Activated CD8-positive, alpha-beta memory T cell treated with anti-CD3 and anti-CD28 coated beads for 36 hours (primary cell): ENCODE measurements around the gene FAM210B. TPM values are rescaled to one million over a fixed set of nuclear protein-coding genes. Genes with fewer than 3 reads are reported as not detected.
"Not testable (repeated sequence)": the region's sequence is repeated elsewhere in the genome, so short reads cannot be mapped to it uniquely, and the experiment has no call there.

Experiments
- CTCF ChIA-PET: fragments of 350-600 bp; sonication (Branson Sonifier 250); formaldehyde crosslinking; loops from one replicate; lab custom pipeline; 2021; ENCODE audit warnings: antibody characterized with exemption; lab: Charles Lee
- POLR2A ChIA-PET: fragments of 350-600 bp; sonication (Branson Sonifier 250); formaldehyde crosslinking; loops from one replicate; lab custom pipeline; 2021; ENCODE audit warnings: antibody characterized with exemption; lab: Charles Lee
- total RNA-seq, 2 experiments: library from RNA; stranded (reverse); gene quantifications; one replicate each; pipeline ENCODE4 v1.2.3, GENCODE V29; 2021

The FAM210B gene
- total RNA-seq, 2 experiments from 2014 or later: 4.3 to 4.8 TPM

DNA sequence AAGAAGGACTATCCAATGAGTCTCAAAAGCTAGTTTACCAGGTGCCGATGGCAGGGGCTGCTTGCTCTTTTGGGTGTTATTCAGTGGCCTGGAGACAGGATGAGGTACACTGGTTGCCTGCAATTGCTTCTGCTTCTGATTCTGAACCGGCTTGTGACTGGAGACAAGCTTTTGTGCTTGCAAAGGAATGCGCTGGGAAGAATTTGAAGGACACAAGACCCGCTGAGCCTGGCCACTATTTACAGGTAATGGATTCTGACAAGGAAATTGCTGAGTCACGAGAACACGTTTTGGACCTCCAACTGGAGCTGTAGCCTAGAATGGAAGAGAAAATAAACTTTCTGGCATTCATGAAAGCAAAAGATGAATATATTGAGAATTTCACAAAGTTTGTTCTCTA, 27.4 kb downstream of the FAM210B start:
- ChIA-PET CTCF (no interaction called here), POLR2A (no interaction called here)

DNA sequence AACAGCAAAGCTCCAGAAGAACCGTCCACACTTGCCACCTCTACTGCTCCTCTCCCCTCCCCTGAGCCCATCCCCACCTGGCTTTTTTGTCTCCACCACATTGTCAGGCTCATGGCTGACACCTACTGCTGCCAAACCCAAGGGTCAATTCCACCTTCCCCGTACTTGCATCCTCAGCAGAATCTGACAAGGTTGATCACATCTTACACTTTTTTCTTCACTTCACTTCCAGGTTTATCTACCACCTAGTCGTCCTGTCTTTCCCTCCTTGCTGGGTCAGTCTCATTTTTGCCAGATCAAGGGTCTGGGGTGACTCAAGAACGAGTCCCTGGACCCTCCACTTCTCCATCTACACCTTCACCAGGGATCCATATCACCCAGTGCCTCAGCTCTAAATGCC, 30.1 kb downstream of the FAM210B start:
- ChIA-PET POLR2A (no interaction called here), CTCF (no interaction called here)

DNA sequence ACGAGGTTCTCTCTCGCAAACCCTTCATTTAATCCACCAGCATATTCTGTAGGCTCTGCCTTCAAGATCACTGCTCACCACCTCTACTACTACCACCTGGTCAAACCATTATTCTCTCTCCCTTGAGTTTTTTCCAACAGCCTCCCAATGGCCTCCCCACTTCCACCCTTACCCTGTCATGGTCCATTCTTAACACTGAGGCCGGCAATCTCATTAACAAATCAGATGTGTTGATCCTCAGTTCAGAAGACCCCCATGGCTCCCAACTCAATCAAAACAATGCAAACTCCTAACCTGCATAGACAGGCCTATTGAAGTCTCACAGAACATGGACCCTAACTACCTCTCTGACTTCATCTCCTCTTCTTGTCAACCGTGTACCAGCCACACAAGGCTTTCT, 31.0 kb downstream of the FAM210B start:
- CTCF ChIA-PET: no interaction called here
- POLR2A ChIA-PET: no interaction called here

DNA sequence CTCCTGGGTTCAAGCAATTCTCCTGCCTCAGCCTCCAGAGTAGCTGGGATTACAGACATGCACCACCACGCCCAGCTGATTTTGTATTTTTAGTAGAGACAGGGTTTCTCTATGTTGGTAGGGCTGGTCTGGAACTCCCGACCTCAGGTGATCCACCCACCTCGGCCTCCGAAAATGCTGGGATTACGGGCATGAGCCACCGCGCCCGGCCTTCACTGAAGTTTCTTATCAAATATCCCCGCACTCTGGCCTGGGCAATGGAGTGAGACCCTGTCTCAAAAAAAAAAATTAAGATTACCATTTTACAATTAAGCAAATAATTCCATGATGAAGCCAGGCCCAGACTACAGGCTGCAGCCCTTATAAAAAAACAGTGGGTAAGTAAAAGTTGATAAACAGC, 31.6 kb downstream of the FAM210B start:
- CTCF ChIA-PET, POLR2A ChIA-PET: not testable (repeated sequence)

DNA sequence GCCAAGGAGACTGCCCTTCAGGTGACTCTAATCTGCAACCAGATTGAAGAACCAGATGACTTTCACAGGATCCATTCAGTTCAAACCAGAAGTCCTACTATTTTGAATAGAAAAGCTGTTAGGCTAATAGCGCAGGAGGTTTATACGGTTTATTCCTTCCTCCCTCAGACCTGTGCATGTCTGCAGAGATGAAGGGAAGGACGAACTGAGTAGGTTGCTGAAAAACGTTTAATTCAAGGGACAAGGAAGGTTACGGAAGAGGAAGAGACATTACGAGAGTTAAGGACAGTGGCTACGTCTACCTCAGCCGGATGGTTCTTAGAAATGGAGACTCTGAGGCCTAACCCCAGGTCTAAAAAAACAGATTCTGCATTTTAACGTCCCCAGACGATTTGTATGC, 32.3 kb downstream of the FAM210B start:
- CTCF ChIA-PET: no interaction called here
- POLR2A ChIA-PET: interaction anchor here (1.7 kb wide), 1 partner anchor 32 kb away, joined by 7 read pairs; the partner anchor contains the start of gene FAM210B

DNA sequence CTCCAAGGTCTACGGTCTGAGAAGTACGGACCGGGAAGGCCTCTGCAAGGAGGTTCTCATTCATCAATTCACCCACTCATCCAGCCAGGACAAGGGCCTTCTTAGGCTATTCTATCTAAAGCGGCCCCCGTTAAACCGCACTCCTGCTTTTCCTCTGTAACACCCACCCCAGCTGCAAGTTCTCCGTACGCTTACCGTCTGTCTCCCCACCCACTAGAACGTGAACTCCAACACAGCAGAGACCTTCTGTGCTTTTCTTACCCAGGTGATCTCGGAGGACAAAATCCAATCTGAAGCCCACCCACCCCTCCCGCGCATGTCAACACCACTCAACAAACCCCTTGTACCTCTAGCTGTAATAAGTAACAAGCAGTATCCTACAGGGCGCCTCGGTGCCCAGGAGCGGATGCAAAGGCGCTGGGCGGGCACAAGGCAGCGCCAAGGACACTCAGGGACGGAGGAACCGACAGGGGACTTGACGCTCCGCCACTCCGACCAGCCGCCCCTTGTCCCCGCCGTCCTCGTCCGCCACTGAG, 32.9 kb downstream of the FAM210B start:
- ChIA-PET CTCF (interaction anchor here (1.1 to 1.2 kb wide), 3 partner anchors 32 to 101 kb away, joined by 3 to 4 read pairs (median 3); partner anchors contain the start of gene RTF2), POLR2A (interaction anchor here (0.6 to 1.7 kb wide), 4 partner anchors 22 to 166 kb away, joined by 3 to 7 read pairs (median 4); partner anchors contain the start of gene FAM210B)

DNA sequence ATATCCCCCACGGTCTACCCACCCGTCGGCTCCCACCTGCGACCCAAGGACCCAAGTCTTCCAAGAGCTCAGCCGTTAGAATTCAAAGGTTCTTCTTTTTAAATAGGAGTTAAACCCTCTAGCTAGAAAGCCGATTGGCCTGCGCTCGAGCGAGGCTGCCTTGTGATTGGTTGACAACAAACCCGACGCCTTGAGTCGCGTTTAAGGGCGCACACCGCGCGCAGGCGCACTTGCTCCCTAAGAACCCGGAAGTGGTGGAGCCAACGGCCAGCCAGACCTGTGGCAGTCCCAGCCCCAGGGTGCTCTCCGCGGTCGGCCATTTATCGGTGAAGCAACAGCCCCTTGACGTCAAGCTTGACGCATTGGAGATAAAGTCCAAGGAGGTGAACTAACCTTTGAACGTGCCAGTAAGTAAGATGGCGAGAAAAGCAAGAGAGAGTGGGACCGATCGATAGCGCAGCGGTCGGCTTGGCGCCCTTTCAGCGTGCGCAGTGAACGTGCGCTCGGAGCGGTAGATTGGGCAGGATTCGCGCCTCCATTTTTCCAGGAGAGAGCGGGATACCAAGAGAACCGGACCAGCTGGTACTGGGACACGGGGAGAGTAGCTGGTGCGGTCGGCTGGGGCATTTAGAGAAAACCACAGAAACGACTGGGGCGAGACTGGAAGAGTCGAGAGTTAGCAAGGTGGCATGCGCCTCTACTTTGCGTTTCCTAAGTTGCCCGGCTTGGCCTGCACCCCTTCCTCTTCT, 33.5 kb downstream of the FAM210B start, which contains the start of the genes AURKA and CSTF1:
Gene AURKA (minus strand): TSS at position 84 of the 749 bp plus-strand sequence. CDS start 4,018 bp downstream, outside the sequence.
Gene CSTF1 (plus strand): TSS at position 514 of the 749 bp plus-strand sequence. CDS start 2,908 bp downstream, outside the sequence.
- POLR2A ChIA-PET: interaction anchor here (0.6 to 1.7 kb wide), 4 partner anchors 21 to 165 kb away, joined by 3 to 7 read pairs (median 4); partner anchors contain the start of gene FAM210B
- CTCF ChIA-PET: interaction anchor here (1.1 to 1.2 kb wide), 3 partner anchors 33 to 100 kb away, joined by 3 to 4 read pairs (median 3); partner anchors contain the start of gene RTF2

DNA sequence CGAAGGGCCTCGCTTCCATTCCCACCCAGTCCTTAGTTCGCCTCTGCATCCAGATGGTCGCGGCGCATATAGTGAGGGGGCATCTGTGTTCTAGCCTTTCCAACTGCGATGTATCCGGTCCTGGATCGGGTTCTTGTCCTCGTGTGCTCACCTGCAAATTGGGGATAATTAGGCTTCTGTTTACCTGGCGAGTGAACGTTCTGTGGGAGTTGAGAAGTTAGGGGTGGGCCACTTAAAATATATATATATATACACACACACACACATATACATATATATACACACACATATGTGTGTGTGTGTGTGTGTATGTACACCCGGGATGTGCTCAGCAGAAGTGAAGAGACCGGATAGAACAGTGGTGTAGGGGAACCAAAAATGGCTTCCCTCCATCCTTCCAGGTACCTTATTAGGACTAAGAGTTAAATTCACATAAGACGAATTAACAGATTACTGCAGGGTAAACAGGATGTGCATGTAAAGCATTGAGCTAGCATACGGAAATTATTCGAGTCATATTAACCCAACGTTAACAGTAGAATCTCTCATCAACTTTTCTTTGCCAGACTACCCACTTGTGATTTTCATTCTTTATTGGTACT, 34.2 kb downstream of the FAM210B start:
- ChIA-PET POLR2A (interaction anchor here (0.9 to 1.0 kb wide), 3 partner anchors 21 to 137 kb away, joined by 3 to 4 read pairs (median 3); no protein-coding TSS in a partner anchor), CTCF (interaction anchor here (1.2 kb wide), 1 partner anchor 99 kb away, joined by 3 read pairs; no protein-coding TSS in a partner anchor)

DNA sequence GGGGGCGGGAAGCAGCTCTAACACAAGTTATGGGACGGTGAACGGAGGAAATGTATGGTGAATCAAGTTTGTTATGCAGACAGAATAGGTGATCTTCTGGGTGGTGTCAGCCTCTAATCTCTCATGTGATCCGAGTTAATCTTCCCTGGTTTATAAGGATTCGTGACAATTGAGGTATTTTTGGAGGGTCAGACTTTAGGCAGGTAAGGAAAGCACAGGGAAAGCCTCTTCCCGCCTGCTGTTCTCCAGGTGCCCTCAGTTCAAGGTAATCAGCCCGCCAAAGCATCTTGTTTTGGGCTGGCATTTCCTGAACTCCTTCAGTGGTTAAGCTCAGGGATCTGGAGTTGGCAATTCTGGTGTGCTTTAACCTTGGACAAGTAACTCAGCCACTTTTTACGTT, 34.9 kb downstream of the FAM210B start:
- ChIA-PET CTCF (no interaction called here), POLR2A (interaction anchor here (0.9 kb wide), 1 partner anchor 137 kb away, joined by 3 read pairs; no protein-coding TSS in a partner anchor)

DNA sequence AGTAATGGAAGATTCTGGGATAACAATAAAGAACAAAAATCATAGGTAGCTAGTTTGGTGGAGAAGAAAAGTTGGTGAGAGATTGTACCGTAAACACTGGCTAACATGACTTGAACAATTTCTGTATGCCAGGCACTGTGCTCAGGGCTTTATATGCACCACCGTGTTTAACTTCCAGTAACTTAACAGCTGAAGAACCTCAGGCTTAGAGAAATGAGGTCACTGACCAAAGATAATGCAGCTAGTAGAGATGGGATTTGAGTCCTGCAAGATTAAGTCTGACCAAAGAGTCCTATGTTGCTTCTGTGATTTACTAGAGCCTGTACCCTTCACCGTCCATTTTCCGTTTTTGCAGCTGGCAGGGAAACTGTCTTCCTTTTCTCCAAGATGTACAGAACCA, 36.4 kb downstream of the FAM210B start:
- ChIA-PET CTCF (interaction anchor here (1.2 kb wide), 1 partner anchor 47 kb away, joined by 3 read pairs; no protein-coding TSS in a partner anchor), POLR2A (interaction anchor here (0.8 kb wide), 1 partner anchor 23 kb away, joined by 4 read pairs; no protein-coding TSS in a partner anchor)

DNA sequence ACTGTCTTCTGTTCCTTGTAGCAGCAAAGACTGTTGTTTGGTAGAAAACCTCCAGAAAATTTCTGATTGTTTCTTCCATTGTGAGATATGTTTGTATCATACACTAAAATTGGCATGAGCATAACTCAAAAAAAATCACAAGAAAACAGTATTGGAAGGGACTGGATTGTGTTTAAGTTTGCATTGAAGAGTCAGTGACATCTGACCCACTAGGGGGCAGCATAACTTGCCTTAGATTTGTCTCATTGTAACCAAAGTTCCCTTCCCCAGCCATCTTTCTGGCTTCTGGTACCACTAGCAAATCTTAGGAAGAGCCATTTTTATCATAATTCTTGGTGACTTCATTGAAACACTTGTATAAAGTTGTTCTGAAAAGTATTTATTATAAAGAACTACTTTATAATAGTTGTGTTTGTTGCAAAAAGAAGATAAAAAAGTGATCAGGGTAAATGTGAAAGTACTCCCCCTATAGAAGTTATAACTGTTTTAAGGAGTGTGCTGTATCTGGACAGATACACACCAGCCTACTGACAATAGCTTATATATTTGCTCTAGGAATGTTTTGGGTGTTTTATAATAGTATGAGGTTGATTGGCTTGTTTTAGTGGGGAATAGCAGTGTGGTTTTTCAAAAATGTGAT, 41.3 kb downstream of the FAM210B start:
- CTCF ChIA-PET: interaction anchor here (1.3 kb wide), 1 partner anchor 29 kb away, joined by 3 read pairs; no protein-coding TSS in a partner anchor

DNA sequence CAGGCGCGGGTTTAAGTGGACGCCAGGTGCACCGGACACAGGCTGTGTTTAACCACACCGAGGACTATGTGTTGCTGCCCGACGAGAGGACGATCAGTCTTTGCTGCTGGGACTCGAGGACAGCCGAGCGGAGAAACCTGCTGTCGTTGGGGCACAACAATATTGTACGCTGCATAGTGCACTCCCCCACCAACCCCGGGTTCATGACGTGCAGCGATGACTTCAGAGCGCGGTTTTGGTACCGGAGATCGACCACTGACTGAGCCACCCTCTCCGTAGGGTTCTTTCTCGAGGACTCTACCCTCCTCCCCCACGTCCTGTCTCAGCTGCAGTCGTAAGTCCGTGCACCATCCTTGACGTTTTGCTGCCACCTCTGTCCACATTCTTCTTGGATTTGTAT, 44.7 kb downstream of the FAM210B start:
- POLR2A ChIA-PET: no interaction called here
- CTCF ChIA-PET: no interaction called here

More for the DNA sequence above, 41.3 kb downstream of the FAM210B start:
- POLR2A ChIA-PET: no interaction called here

DNA sequence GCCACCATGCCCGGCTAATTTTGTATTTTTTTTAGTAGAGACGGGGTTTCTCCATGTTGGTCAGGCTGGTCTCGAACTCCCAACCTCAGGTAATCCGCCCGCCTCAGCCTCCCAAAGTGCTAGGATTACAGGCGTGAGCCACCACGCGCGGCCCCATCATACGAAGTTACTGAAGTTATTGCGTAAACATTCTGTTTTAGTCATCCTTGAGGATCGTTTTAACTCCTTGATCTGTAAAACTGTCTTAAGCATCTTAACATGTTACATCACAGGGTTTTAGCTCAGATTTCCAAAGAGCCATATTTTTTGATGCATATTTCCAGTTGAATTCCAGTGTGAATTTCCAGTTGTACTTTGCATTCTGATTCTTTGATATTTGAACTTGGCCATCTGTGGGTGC, 46.6 kb downstream of the FAM210B start:
- CTCF ChIA-PET: interaction anchor here (0.8 kb wide), 1 partner anchor 8 kb away, joined by 3 read pairs; no protein-coding TSS in a partner anchor
- POLR2A ChIA-PET: not testable (repeated sequence)

DNA sequence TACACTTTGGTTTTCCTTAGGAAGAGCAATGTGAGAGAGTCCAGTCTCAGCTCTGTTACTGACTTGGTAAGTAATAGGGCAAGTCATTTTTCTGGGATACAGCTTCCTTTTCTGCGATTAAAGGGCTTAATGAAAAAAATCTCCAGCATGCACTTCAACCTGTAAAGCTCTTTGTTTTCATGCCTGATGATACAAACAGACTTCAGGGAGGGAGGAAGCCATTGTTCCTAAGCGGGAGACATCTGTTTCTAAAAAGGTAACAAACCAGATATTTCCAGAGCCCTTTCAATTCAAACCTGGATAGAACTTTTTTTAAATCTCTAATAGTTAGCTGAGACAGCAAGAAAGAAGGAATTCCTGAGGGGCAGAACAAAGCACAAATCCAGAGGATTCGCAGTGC, 48.1 kb downstream of the FAM210B start:
- CTCF ChIA-PET: interaction anchor here (0.5 kb wide), 1 partner anchor 82 kb away, joined by 3 read pairs; no protein-coding TSS in a partner anchor
- POLR2A ChIA-PET: no interaction called here

DNA sequence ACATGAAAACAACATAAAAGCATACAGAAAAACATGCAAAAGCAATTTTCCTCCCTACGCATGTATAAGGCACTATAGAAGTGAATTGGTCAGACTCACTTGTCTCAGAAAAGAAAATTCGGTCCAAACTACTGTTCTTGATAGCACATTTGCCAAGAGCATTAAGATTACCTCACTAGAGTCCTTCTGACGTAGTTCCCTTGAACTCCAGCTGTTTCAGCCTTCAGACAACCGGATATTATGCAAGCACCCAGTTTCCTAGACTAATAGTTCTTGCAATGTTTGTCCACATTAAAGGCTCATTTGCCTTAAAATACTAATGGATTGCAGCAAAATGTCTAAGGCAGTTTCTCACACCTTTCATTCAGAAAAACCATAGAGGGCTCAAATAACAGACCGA, 50.7 kb downstream of the FAM210B start:
- ChIA-PET POLR2A (no interaction called here), CTCF (no interaction called here)

DNA sequence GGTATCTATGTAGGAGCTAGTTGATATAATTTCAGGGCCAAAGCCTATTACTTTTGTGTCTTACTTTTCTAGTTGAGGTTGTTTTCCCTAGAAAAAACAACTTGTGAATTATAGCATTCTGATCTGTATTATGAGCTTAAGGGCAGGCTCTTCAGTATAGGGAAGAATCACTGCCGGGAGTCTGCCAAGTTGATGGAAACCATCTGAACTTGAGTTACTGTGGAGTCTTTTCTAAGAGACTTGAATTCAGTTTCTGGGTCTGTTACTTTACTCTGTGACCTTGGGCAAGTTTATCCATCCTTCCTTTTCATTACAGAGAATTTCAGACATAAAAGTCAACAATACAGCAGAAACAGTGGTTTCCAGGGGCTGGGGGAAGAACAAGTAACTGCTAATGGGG, 51.2 kb downstream of the FAM210B start:
- POLR2A ChIA-PET: no interaction called here
- CTCF ChIA-PET: no interaction called here

DNA sequence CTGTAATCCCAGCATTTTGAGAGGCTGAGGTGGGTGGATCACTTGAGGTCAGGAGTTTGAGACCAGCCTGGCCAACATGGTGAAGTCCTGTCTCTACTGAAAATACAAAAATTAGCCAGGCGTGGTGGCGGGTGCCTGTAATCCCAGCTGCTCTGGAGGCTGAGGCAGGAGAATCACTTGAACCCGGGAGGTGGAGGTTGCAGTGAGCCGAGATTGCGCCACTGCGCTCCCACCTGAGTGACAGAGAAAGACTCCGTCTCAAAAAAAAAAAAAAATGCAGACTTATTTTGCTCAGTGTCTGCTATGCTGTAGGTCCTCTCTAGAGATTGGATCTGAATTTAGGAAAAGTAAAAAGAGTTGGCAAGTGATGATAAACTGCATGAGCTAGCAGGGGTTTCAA, 52.5 kb downstream of the FAM210B start:
- POLR2A ChIA-PET: not testable (repeated sequence)
- CTCF ChIA-PET: interaction anchor here (0.6 to 1.0 kb wide), 2 partner anchors 13 to 55 kb away, joined by 3 to 6 read pairs; no protein-coding TSS in a partner anchor

DNA sequence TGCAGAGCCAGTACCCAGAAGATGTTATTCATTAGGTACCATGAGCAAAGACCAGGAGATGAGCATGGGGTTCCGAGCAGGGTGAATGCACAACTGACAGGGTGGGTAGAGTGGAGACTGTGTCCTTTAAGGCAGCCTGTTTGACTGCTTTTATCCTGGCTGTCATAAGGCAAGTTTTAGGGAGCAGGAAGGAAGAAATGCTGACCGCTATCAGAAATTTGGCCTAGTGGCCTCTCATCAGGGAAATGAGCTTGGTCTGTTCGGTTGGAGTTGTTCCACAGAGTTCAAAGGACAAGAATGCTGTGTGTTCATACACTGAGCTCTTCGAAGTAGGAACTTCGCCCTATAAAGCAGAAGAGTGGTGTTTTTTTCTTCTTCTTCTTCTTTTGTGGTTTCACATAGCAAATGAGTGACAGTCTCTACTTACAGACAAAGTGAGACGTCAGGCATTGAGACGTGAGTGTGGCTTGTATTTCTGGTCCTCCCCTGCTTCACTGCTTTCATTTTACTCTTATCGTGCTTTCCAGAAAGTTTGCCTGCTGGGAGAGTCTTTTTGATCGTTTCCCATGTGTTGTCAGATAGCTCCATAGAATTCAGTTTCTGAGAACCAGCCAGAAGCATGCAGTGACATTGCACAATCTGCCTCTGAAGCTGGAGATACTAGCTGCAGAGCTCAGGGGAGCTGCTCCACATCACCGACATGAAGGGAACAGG, 53.1 kb downstream of the FAM210B start, which contains the start of gene CASS4:
Gene CASS4 (plus strand): TSS at position 502 of the 714 bp plus-strand sequence. CDS start 199 bp downstream, at position 701.
- POLR2A ChIA-PET: interaction anchor here (1.1 kb wide), 1 partner anchor 57 kb away, joined by 3 read pairs; the partner anchor contains the start of gene RTF2
- CTCF ChIA-PET: interaction anchor here (0.6 to 1.0 kb wide), 3 partner anchors 14 to 56 kb away, joined by 3 to 6 read pairs (median 4); no protein-coding TSS in a partner anchor
